Kidney (tissue), 14 donors: Measurements from ENCODE around the gene KCNQ1. TPM values are rescaled to one million over a fixed set of nuclear protein-coding genes. Genes with fewer than 3 reads are reported as not detected.
A peak's percentile ranks its signal among the peaks of the same experiment; 100 is the strongest.

Source experiments
- DNase-seq, 5 donors: peaks; one replicate each; pipeline ENCODE4 v3.0.0-alpha.2; 2013 to 2020
- FAIRE-seq: peaks from 2 replicates; lab custom pipeline; 2012; peaks lifted over from hg19 to GRCh38; lab: Jason Lieb, UNC
- H3K27ac ChIP-seq, 2 donors: one replicate each; pipeline ENCODE4 v1.7.0; 2013; ENCODE audit warnings: low read depth in 2 of 2, low read length in 2 of 2, inconsistent platforms in 1 of 2
- H3K27me3 ChIP-seq: one replicate; pipeline ENCODE4 v1.7.1; 2013; ENCODE audit warnings: low read length, inconsistent platforms; ENCODE audit not compliant: control insufficient read depth, insufficient read depth
- H3K36me3 ChIP-seq, 3 donors: one replicate each; pipeline versions ENCODE4 v1.7.0 to v1.7.1; 2013; ENCODE audit warnings: low read length in 3 of 3, control low read depth in 1 of 3, inconsistent platforms in 1 of 3; ENCODE audit not compliant: insufficient read depth in 3 of 3, control insufficient read depth in 2 of 3
- H3K4me1 ChIP-seq, 3 donors: one replicate each; pipeline versions ENCODE4 v1.7.0 to v1.7.1; 2013; ENCODE audit warnings: low read length in 3 of 3, inconsistent platforms in 1 of 3, low read depth in 1 of 3; ENCODE audit not compliant: control insufficient read depth in 2 of 3, insufficient read depth in 2 of 3
- H3K4me3 ChIP-seq, 3 donors: one replicate each; pipeline versions ENCODE4 v1.7.0 to v1.8.1; 2013; ENCODE audit warnings: low read length in 3 of 3, control low read depth in 1 of 3, inconsistent platforms in 1 of 3
- H3K9ac ChIP-seq, 3 donors: one replicate each; pipeline versions ENCODE4 v1.7.0 to v1.7.1; 2013; ENCODE audit warnings: low read length in 3 of 3, control low read depth in 1 of 3, inconsistent platforms in 1 of 3
- H3K9me3 ChIP-seq, 3 donors: one replicate each; pipeline versions ENCODE4 v1.7.0 to v1.7.1; 2013; ENCODE audit warnings: low read length in 3 of 3, control low read depth in 1 of 3, inconsistent platforms in 1 of 3; ENCODE audit not compliant: control insufficient read depth in 2 of 3, insufficient read depth in 1 of 3
- CTCF ChIP-seq: IDR thresholded peaks from 3 replicates; pipeline ENCODE4 v1.5.1; 2012; ENCODE audit warnings: mild to moderate bottlenecking, moderate library complexity, borderline replicate concordance; ENCODE audit not compliant: insufficient read depth; ENCODE audit errors: extremely low read depth
- intact Hi-C: fragments of 100-400 bp; cut with DNase I; formaldehyde crosslinking; loops from one replicate; pipeline ENCODE4 v1.11.1; 2022
- polyA plus RNA-seq: library from polyadenylated mRNA; stranded (reverse); fragments of 350-450 nt; fragmentation: Illumina TruSeq; extraction: RNeasy Lipid Tissue Mini Kit (QIAGEN cat#74804); gene quantifications from one replicate; pipeline ENCODE4 v1.2.3, GENCODE V29; 2014; ENCODE audit warnings: low read depth, low replicate concordance; ENCODE audit not compliant: insufficient read depth
- total RNA-seq: library from RNA; stranded (reverse); fragmentation: NEBNext Ultra II Directional; extraction: Animal tissue kit (Norgen Biotek cat#: 25700); gene quantifications from one replicate; pipeline ENCODE4 v1.2.1, GENCODE V29; 2021
- donor health status: control.
- donor health status: control.
- donor health status: control.
- donor health status: control.
- donor health status: control.
- donor health status: DM: yes; HTN: yes; CAD: no.
- donor health status: Normal renal cell carcinoma (clear cell type).

Gene KCNQ1
- total and polyA plus RNA-seq, 2 donors from 2014 or later = 45.5 to 49.4 TPM

DNA sequence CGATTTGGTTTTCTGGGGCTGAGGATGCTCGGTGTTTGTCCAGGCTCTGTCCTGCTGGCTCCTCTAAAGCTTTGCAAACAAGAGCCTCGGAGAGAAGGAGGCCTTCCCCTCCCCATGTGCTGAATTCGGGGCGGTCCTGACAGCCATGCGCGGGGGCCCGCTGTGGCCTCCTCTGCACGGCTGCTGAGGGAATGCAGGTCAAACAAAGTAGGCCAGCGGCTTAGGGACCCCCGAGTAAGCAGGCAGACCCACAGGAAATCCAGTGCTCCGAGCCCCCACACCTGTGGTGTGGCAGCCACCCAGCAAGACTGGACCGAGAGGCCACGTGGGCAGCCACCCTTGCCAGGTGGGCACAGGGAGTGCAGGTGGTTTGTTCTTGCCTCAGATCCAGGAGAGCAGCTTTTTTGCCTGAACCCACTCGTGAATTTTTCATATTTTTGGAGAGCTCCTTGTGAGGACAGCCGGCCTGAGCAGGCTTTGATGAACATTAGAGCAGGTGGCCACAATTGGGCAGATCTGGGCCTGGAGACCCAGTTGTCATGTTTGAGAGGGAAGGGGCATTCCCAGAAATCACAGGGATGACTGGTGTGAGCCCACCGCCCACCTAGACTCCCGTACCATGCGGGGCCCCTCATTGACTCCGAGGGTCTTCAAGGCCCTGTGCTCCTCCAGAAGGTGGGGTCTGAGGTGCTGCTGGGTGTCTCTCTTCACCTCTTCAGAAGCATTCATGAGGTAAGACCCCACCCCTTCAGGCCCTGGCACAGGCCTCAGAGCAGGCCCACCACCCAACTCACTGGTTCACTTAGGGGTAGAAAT lies 298.0 kb downstream of the KCNQ1 start:
- H3K4me3 ChIP-seq = no peak overlapping the region
- intact Hi-C loops = no loop called here
- H3K27me3 ChIP-seq = no peaks in the 10 kb centered on the region
- H3K9me3 ChIP-seq = no peaks in the 10 kb centered on the region
- no peak for TF ChIP-seq CTCF
- no peak overlapping the region for H3K9ac ChIP-seq
- no peak overlapping the region for H3K27ac ChIP-seq
- peak in 1 of 5 donors; percentile 45 for DNase-seq
- FAIRE-seq = no peak
- no peaks in the 10 kb centered on the region for H3K36me3 ChIP-seq
- peaks cover 0 to 13% (median 0%) of the 10 kb centered on the region in 3 donors for H3K4me1 ChIP-seq

GRCh38 chr11:2743427-2744110 lies 298.8 kb downstream of the KCNQ1 start:
- H3K9ac ChIP-seq = no peak overlapping the region
- no peak for FAIRE-seq
- H3K27ac ChIP-seq = no peak overlapping the region
- no peaks in the 10 kb centered on the region for H3K36me3 ChIP-seq
- H3K4me3 ChIP-seq = no peak overlapping the region
- DNase-seq = peak in 2 of 5 donors; percentile 42 to 63
- H3K9me3 ChIP-seq = no peaks in the 10 kb centered on the region
- TF ChIP-seq CTCF = no peak
- H3K4me1 ChIP-seq = peaks cover 0 to 20% (median 0%) of the 10 kb centered on the region in 3 donors
- intact Hi-C loops = no loop called here
- no peaks in the 10 kb centered on the region for H3K27me3 ChIP-seq

DNA sequence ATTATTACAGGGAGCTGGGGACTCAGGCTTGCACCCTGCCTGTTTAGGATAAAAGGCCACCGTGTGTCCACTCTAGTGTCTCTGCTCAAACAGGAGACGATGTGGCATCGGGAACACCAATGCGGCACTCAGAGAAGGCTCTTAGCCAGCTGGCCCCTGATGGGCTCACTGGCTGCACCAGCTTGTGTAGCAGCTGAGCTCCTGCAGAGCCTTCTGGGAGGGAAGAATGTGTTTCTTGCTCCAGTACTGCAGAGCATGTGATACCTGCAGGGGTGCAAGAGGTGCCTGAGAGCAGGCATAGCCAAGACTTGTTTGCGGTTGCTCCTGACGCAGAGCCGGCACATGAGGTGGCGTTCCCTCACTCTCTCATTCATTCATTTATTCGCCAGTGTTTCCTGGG lies 299.4 kb downstream of the KCNQ1 start:
- TF ChIP-seq CTCF = no peak
- no peak overlapping the region for H3K27ac ChIP-seq
- H3K4me1 ChIP-seq = peaks cover 0 to 20% (median 0%) of the 10 kb centered on the region in 3 donors
- FAIRE-seq (no peak), DNase-seq (peak in 1 of 5 donors; percentile 24)
- H3K9ac ChIP-seq = no peak overlapping the region
- no peaks in the 10 kb centered on the region for H3K36me3 ChIP-seq
- no peak overlapping the region for H3K4me3 ChIP-seq
- no peaks in the 10 kb centered on the region for H3K27me3 ChIP-seq
- no peaks in the 10 kb centered on the region for H3K9me3 ChIP-seq
- intact Hi-C loops = no loop called here
